ENCODE measurements around the gene NPY5R. TPM values are rescaled to one million over a fixed set of nuclear protein-coding genes. Genes with fewer than 3 reads are reported as not detected.

NPY5R gene
- total RNA-seq, 2 experiments from 2014 or later: not detected

- DNase-seq: no peak
- ChIA-PET CTCF (no interaction called here), POLR2A (no interaction called here)
- ATAC-seq (ENCODE audit: poor library complexity): no peak
- Histone ChIP-seq H3K4me1 (ENCODE audit: insufficient read depth, low read length) (peaks cover 12% of the 10 kb centered on the region), H3K27me3 (ENCODE audit: control insufficient read depth in 1 of 2, insufficient read depth in 2 of 2, low read length in 2 of 2) (peaks cover 13 to 36% of the 10 kb centered on the region in 2 experiments), H3K4me3 (ENCODE audit: low read length) (no peak overlapping the region), H3K9me3 (ENCODE audit: control insufficient read depth in 1 of 2, insufficient read depth in 1 of 2, low read length in 2 of 2) (peaks cover 0 to 11% of the 10 kb centered on the region in 2 experiments), H3K27ac (ENCODE audit: low read depth in 1 of 2, low read length in 2 of 2) (no peak overlapping the region), H3K36me3 (ENCODE audit: insufficient read depth, low read length) (no peaks in the 10 kb centered on the region)
- intact Hi-C loops (cut with DNase I, micrococcal nuclease): no loop called here
- Mint-ChIP-seq H3K27ac (no peak overlapping the region), H3K4me3 (no peak overlapping the region), H3K36me3 (ENCODE audit: low read depth) (no peaks in the 10 kb centered on the region), H3K27me3 (peaks cover 64% of the 10 kb centered on the region), H3K4me1 (ENCODE audit: low read depth) (peaks cover 15% of the 10 kb centered on the region), H3K9me3 (no peaks in the 10 kb centered on the region)
- no peak for TF ChIP-seq CTCF (IDR thresholded peaks at IDR 0.05)
Observed at GRCh38 chr4:163335384-163335783, 8.3 kb upstream of the NPY5R start.

- CTCF ChIA-PET: no interaction called here
- no peak for TF ChIP-seq CTCF (IDR thresholded peaks at IDR 0.05)
- Mint-ChIP-seq H3K27me3 (peaks cover 57% of the 10 kb centered on the region), H3K4me1 (ENCODE audit: low read depth) (no peaks in the 10 kb centered on the region), H3K36me3 (ENCODE audit: low read depth) (no peaks in the 10 kb centered on the region), H3K9me3 (no peaks in the 10 kb centered on the region), H3K27ac (no peak overlapping the region), H3K4me3 (no peak overlapping the region)
- H3K36me3 ChIP-seq (ENCODE audit: insufficient read depth, low read length): no peaks in the 10 kb centered on the region
- ATAC-seq (ENCODE audit: poor library complexity): no peak
- no peak overlapping the region for H3K27ac ChIP-seq (ENCODE audit: low read depth in 1 of 2, low read length in 2 of 2)
- no peaks in the 10 kb centered on the region for H3K4me1 ChIP-seq (ENCODE audit: insufficient read depth, low read length)
- no peak overlapping the region for H3K4me3 ChIP-seq (ENCODE audit: low read length)
- POLR2A ChIA-PET: no interaction called here
- intact Hi-C loops (cut with DNase I, micrococcal nuclease): no loop called here
- H3K9me3 ChIP-seq (ENCODE audit: control insufficient read depth in 1 of 2, insufficient read depth in 1 of 2, low read length in 2 of 2): no peaks in the 10 kb centered on the region
- no peak for DNase-seq
- peaks cover 15 to 38% of the 10 kb centered on the region in 2 experiments for H3K27me3 ChIP-seq (ENCODE audit: control insufficient read depth in 1 of 2, insufficient read depth in 2 of 2, low read length in 2 of 2)
Observed at GRCh38 chr4:163344147-163345125, 744 bp downstream of the NPY5R start.

GRCh38 chr4:163350672-163351071, 7.0 kb downstream of the NPY5R start:
- no peaks in the 10 kb centered on the region for H3K9me3 Mint-ChIP-seq
- no peak overlapping the region for H3K27ac Mint-ChIP-seq
- Histone ChIP-seq H3K4me3 (ENCODE audit: low read length) (no peak overlapping the region), H3K9me3 (ENCODE audit: control insufficient read depth in 1 of 2, insufficient read depth in 1 of 2, low read length in 2 of 2) (no peaks in the 10 kb centered on the region), H3K36me3 (ENCODE audit: insufficient read depth, low read length) (no peaks in the 10 kb centered on the region), H3K4me1 (ENCODE audit: insufficient read depth, low read length) (no peaks in the 10 kb centered on the region), H3K27ac (ENCODE audit: low read depth in 1 of 2, low read length in 2 of 2) (no peak overlapping the region), H3K27me3 (ENCODE audit: control insufficient read depth in 1 of 2, insufficient read depth in 2 of 2, low read length in 2 of 2) (peaks cover 5 to 6% of the 10 kb centered on the region in 2 experiments)
- no peak for DNase-seq
- no peak for TF ChIP-seq CTCF (IDR thresholded peaks at IDR 0.05)
- intact Hi-C loops (cut with DNase I, micrococcal nuclease): no loop called here
- H3K27me3 Mint-ChIP-seq: peaks cover 50% of the 10 kb centered on the region
- no peak for ATAC-seq (ENCODE audit: poor library complexity)
- no peak overlapping the region for H3K4me3 Mint-ChIP-seq
- no peaks in the 10 kb centered on the region for H3K36me3 Mint-ChIP-seq (ENCODE audit: low read depth)
- no peaks in the 10 kb centered on the region for H3K4me1 Mint-ChIP-seq (ENCODE audit: low read depth)
- CTCF ChIA-PET: no interaction called here
- POLR2A ChIA-PET: no interaction called here

All from CD4-positive, alpha-beta T cell (primary cell).